NCI-H2171 treated with DMSO at 0.1 percent for 48 hours (cell line): ENCODE results near the gene DHDH.
"Not testable (repeated sequence)": the region's sequence is repeated elsewhere in the genome, so short reads cannot be mapped to it uniquely, and the experiment has no call there.

Source experiments
- DNase-seq: peaks from one replicate; lab custom pipeline; 2025; lab: John Stamatoyannopoulos, UW

The DHDH gene

GRCh38 chr19:48915757-48916156, 17.7 kb upstream of the DHDH start:
- no peak for DNase-seq

GRCh38 chr19:48918071-48918470, 15.4 kb upstream of the DHDH start:
- no peak for DNase-seq

GRCh38 chr19:48918801-48919247, 14.7 kb upstream of the DHDH start:
- DNase-seq, result peak; percentile 47

DNA sequence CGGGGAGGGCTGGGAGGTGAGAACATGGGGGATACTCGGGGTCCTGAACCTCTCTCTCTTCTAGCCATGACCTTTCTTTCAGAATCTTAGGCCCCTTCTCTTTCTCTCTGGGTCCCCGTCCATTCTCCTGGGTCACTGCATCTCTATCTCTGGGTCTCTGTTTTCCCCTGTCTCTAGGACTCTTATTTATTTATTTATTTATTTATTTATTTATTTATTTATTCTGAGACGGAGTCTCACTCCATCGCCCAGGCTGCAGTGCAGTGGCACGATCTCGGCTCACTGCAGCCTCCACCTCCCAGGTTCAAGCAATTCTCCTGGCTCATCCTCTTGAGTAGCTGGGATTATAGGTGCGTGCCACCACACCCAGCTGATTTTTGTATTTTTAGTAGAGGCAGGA, 14.2 kb upstream of the DHDH start:
- DNase-seq, result not testable (repeated sequence)

DNA sequence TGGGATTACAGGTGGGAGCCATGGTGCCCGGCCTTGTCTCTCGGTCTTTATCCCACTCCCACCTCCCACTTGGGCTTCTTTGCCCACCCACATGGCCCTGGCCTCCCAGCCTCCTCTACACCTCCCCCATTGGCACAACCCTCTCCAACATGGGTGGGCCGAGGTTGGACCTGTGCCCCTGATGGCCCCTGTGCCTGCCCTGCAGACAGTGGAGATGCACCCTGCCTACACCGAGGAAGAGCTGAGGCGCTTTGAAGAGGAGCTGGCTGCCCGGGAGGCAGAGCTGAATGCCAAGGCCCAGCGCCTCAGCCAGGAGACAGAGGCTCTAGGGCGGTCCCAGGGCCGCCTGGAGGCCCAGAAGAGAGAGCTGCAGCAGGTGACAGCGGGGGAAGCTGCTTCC, 12.6 kb upstream of the DHDH start:
- DNase-seq, result no peak

DNA sequence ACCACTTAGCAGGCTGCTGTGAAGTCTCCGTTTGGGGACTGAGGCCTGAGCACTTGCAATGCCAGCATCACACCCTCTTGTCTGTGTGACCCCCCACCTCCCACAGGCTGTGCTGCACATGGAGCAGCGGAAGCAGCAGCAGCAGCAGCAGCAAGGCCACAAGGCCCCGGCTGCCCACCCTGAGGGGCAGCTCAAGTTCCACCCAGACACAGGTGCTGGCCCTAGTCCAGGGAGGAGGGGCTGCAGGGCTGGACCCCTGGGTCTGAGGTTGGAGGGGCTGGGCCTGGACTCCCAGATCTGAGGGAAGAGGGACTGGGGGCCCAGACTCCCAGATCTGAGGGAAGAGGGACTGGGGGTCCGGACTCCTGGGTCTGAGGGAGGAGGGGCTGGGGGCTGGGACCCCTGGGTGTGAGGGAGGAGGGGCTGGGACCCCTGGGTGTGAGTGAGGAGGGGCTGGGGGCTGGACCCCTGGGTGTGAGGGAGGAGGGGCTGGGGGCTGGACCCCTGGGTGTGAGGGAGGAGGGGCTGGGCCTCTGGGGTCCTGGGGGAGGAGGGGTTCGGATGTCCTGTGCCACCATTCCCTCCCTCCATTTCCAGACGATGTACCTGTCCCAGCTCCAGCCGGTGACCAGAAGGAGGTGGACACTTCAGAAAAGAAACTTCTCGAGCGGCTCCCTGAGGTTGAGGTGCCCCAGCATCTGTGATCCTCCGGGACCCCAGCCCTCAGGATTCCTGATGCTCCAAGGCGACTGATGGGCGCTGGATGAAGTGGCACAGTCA, 11.6 kb upstream of the DHDH start:
- no peak for DNase-seq

DNA sequence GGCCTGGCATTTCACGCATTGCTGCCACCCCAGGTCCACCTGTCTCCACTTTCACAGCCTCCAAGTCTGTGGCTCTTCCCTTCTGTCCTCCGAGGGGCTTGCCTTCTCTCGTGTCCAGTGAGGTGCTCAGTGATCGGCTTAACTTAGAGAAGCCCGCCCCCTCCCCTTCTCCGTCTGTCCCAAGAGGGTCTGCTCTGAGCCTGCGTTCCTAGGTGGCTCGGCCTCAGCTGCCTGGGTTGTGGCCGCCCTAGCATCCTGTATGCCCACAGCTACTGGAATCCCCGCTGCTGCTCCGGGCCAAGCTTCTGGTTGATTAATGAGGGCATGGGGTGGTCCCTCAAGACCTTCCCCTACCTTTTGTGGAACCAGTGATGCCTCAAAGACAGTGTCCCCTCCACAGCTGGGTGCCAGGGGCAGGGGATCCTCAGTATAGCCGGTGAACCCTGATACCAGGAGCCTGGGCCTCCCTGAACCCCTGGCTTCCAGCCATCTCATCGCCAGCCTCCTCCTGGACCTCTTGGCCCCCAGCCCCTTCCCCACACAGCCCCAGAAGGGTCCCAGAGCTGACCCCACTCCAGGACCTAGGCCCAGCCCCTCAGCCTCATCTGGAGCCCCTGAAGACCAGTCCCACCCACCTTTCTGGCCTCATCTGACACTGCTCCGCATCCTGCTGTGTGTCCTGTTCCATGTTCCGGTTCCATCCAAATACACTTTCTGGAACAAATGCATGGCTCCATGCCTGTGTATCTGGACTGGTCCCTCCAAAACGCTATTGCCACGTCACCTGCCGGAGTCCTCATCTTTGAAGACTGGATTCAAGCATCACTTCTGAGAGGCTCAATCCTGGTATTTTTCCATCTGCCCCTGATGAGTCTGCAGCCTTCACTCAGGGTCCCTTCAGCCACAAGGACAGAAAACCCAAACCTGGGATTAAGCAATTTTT, 10.7 kb upstream of the DHDH start:
- no peak for DNase-seq

GRCh38 chr19:48925240-48925843, 8.2 kb upstream of the DHDH start:
- DNase-seq, result no peak

- not testable (repeated sequence) for DNase-seq
Measured at GRCh38 chr19:48925890-48926289, 7.6 kb upstream of the DHDH start.

DNA sequence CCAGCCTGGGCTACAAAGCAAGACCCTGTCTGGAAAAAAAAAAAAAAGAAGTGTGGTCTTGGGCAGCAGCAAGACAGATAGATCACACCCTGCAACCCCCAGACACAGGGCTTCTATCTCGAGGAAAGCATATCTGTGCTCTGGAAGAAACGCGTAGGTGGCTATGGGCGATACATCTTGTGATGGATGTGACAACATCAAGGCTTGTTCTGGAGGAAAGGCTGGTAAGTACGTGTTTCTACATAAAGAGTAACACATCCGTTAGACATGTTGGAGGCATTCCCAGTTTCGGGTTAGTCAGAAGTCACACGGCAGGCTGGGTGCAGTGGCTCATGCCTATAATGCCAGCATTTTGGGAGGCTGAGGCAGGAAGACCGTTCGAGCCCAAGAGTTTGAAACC, 6.6 kb upstream of the DHDH start:
- DNase-seq, result no peak

DNA sequence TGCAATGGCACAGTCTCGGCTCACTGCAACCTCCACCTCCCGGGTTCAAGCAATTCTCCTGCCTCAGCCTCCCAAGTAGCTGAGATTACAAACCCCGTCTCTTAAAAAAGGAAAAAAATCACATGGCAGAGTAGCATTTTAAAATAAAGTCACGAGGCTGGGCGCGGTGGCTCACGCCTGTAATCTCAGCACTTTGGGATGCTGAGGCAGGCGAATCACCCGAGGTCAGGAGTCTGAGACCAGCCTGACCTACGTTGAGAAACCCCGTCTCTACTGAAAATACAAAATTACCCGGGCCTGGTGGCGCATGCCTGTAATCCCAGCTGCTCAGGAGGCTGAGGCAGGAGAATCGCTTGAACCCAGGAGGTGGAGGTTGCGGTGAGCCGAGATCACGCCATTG, 5.8 kb upstream of the DHDH start:
- not testable (repeated sequence) for DNase-seq

DNA sequence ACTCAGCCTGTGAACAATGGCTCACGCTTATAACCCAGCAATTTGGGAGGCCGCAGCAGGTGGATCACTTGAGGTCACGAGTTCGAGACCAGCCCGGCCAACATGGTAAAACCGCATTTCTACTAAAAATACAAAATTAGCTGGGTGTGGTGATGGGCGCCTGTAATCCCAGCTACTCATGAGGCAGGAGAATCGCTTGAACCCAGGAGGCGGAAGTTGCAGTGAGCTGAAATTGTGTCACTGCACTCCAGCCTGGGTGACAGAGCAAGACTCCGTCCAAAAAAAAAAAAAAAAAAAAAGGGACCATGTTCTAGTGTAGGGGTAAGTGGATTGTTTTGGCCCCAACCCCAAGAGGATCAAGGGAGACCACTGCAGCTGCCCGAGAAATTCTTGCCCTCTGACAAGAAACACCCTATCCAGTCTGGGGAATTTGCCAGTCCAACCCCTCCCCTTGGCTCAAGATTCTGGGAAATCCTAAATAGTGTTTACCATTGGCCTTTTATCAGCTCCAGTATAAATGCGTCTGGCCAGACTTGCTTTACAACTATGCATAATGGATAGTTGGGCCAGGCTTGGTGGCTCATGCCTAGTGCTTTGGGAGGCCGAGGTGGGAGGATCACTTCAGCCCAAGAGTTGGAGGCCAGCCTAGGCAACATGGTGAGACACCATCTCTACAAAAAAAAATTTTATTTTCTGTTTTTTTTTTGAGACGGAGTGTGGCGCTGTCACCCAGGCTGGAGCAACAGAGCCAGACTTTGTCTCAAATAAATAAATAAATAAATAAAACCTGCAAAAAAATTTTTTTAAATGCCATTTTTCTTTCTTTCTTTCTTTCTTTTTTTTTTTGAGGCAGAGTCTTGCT, 5.1 kb upstream of the DHDH start:
- no peak for DNase-seq

- DNase-seq, result no peak
Measured at GRCh38 chr19:48934837-48935236, 1.3 kb downstream of the DHDH start.

DNA sequence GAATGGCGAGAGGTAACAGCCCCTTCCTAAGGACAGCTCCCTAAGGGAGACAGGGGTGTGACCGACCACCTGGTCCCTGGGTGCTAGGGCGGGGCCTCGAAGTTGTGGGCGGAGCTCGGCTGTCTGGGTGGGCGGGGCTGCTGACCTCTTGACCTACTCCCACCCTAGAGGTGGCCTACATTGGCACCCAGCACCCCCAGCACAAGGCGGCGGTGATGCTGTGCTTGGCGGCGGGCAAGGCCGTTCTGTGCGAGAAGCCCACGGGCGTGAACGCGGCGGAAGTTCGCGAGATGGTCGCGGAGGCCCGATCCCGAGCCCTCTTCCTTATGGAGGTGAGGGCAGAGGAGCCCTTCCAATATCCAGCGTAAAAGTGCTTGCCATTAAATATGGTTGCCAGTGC, 2.4 kb downstream of the DHDH start:
- no peak for DNase-seq

DNA sequence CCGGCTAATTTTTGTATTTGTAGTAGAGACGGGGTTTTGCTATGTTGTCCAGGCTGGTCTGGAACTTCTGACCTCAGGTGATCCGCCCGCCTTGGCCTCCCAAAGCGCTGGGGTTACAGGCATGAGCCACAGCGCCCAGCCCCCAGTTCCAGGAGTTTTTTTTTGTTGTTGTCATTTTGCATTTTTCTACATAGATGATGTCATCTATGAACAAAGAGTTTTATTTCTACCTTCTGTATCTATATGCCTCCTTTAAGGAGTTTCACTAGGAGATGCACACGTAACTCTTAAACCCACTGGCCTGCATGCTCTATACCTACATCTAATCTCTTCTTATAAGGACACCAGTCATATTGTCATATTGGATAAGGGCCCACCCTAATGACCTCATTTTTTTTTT, 4.8 kb downstream of the DHDH start:
- no peak for DNase-seq

- no peak for DNase-seq
Measured at GRCh38 chr19:48940902-48941301, 7.4 kb downstream of the DHDH start.

DNA sequence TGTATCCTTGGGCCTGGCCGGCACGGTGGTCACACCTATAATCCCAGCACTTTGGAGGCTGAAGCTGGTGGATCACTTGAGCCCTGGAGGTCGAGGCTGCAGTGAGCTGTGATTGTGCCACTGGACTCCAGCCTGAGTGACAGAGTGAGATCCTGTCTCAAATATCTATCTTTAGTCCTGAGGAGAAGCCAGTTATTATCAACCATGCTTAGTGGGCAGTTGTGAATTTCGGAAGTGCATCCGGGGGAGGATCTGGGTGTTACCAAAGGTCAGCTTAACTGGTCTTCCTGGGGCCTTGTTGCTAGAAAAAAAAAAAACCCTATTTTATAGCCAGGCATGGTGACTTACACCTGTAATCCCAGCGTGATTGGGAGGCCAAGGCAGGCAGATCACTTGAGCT, 9.6 kb downstream of the DHDH start:
- no peak for DNase-seq

GRCh38 chr19:48945415-48945814, 11.9 kb downstream of the DHDH start:
- DNase-seq, result no peak

- no peak for DNase-seq
Measured at GRCh38 chr19:48945817-48946216, 12.3 kb downstream of the DHDH start.

DNA sequence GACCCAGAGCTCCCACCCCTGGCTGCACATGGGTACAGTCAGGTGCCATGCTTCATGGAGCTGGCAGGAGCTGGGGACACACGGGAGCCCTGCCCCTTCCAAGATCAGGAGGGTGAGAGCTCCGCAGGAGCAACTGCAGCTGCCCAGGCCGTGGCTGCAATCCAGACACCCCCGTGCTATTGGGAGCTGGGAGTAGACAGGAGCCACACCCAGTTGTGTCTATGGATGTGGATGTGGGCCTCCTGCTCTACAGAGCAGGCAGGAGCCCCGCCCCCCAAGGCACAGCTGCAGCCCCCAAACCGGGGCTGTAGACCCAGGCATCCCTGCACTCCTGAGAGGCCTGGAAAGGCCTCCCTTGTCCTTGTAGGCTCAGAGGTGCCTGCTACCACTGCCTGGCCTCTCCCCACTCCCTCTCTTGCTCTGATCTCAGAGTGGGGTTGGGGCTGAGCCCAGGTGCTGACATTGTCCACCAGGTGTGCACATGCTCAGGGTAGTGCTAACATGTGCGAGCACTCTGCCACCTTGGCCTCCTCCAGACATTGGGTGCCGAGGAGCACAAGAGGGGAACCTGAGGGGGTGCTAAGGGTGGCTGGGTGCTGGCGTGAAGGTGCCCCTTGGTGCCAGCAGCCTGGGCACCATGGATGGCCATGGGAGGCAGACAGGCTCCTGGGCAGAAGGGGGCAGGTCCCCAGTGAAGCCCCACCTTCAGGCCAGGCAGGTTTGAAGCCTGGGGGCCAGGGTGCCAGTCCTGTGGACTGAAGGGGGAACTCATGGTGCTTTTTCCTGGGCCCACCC, 13.2 kb downstream of the DHDH start:
- no peak for DNase-seq

DNA sequence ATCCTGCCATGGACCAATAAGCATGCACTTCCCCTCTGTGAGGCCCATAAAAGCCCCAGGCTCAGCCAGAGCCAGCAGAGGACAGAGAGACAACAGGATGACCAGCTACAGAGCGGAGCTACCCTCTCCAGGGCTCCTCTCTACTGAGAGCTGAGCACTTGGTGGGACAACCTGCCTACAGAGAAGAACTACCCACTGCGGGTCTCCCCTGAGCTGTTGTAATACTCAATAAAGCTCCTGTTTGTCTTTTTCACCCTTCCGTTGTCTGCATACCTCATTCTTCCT, 13.7 kb downstream of the DHDH start:
- no peak for DNase-seq
